Hematopoietic multipotent progenitor cell treated with erythropoietin and hydrocortisone succinate and interleukin-3 and kit ligand, for 15 days (in vitro differentiated cells): Measurements from ENCODE around the gene ACACA.
"Not testable (repeated sequence)": the region's sequence is repeated elsewhere in the genome, so short reads cannot be mapped to it uniquely, and the experiment has no call there.

Experiments
- DNase-seq: peaks from one replicate; pipeline ENCODE4 v3.0.0-alpha.2; 2015; ENCODE audit warnings: low spot score

ACACA gene

GRCh38 chr17:37098152-37098551, 308.5 kb downstream of the ACACA start:
- no peak for DNase-seq

GRCh38 chr17:37097154-37097553, 309.5 kb downstream of the ACACA start:
- DNase-seq = no peak

GRCh38 chr17:37096071-37096470, 310.6 kb downstream of the ACACA start:
- DNase-seq = no peak

GRCh38 chr17:37094391-37094790, 312.2 kb downstream of the ACACA start:
- no peak for DNase-seq

GRCh38 chr17:37092701-37093100, 313.9 kb downstream of the ACACA start:
- DNase-seq = no peak

GRCh38 chr17:37092071-37092470, 314.6 kb downstream of the ACACA start:
- DNase-seq = no peak

GRCh38 chr17:37090941-37091340, 315.7 kb downstream of the ACACA start:
- no peak for DNase-seq

GRCh38 chr17:37089956-37090355, 316.7 kb downstream of the ACACA start:
- DNase-seq = no peak

- no peak for DNase-seq
These were observed 317.7 kb downstream of the ACACA start for GRCh38 chr17:37088913-37089312.

- no peak for DNase-seq
These were observed 318.2 kb downstream of the ACACA start for GRCh38 chr17:37088459-37088858.

GRCh38 chr17:37087683-37088082, 319.0 kb downstream of the ACACA start:
- no peak for DNase-seq

- no peak for DNase-seq
These were observed 319.7 kb downstream of the ACACA start for GRCh38 chr17:37086948-37087347.

GRCh38 chr17:37086334-37086733, 320.3 kb downstream of the ACACA start:
- no peak for DNase-seq

- DNase-seq = no peak
These were observed 322.3 kb downstream of the ACACA start for GRCh38 chr17:37084372-37084771.

- DNase-seq = no peak
These were observed 323.2 kb downstream of the ACACA start for GRCh38 chr17:37083456-37083855.

- no peak for DNase-seq
These were observed 323.7 kb downstream of the ACACA start for GRCh38 chr17:37082985-37083384.

- no peak for DNase-seq
These were observed 324.2 kb downstream of the ACACA start for GRCh38 chr17:37082311-37082860.

GRCh38 chr17:37081287-37081686, 325.3 kb downstream of the ACACA start:
- DNase-seq = no peak

- no peak for DNase-seq
These were observed 326.9 kb downstream of the ACACA start for GRCh38 chr17:37079735-37080134.

GRCh38 chr17:37079065-37079708, 327.4 kb downstream of the ACACA start:
- no peak for DNase-seq

- DNase-seq = not testable (repeated sequence)
These were observed 333.2 kb downstream of the ACACA start for GRCh38 chr17:37073464-37073863.

GRCh38 chr17:37069087-37069486, 337.5 kb downstream of the ACACA start:
- no peak for DNase-seq

- no peak for DNase-seq
These were observed 338.4 kb downstream of the ACACA start for GRCh38 chr17:37068266-37068665.

GRCh38 chr17:37067555-37068111, 339.0 kb downstream of the ACACA start:
- DNase-seq = peak; percentile 50
